GM21526 (cell line): ENCODE data around the gene GTF2H1.
"Not testable (repeated sequence)": the region's sequence is repeated elsewhere in the genome, so short reads cannot be mapped to it uniquely, and the experiment has no call there.

ENCODE experiments used
- ATAC-seq: cut with Tn5 transposase; IDR thresholded peaks from one replicate; pipeline ENCODE4 v1.9.1; 2021; ENCODE audit warnings: moderate library complexity; ENCODE audit not compliant: unreplicated experiment, low FRiP score

GTF2H1 gene

DNA sequence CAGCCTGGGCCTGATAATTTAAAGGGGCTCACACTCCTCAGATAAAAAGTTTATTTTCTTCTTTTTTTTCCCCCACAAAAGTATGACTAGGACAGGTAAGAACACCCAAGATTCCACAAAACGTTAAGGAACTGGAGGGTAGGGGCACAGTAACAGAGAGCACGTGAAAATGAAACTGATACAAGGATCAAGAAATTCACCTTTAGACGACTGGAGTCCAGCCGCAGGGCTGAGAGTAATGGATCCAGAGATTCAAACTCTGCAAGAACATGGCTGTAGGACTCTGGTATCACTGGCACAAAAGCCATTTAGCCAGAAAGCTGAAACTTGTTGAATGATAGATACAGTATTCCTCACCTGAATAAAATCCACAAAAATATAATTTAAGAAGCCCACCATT lies 4.8 kb upstream of the GTF2H1 start:
- no peak for ATAC-seq

DNA sequence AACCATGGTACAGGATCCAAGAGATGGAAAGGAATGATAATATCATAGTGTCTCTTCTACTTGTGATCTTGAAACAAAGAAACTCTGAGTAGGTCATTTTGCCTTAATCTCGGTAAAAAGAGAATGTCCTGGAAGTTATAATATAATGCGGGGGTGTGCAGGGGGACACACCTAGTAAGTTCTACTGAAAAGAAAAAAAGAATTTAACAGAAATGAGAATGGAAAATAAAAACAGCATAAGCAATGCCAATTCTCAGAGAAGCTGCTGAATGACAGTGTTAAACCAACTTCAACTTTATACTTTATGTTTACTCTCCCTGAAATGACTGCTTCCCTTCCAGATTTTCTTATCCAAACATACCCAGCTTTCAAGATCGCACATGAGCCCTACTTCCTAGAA lies 2.5 kb upstream of the GTF2H1 start:
- no peak for ATAC-seq

DNA sequence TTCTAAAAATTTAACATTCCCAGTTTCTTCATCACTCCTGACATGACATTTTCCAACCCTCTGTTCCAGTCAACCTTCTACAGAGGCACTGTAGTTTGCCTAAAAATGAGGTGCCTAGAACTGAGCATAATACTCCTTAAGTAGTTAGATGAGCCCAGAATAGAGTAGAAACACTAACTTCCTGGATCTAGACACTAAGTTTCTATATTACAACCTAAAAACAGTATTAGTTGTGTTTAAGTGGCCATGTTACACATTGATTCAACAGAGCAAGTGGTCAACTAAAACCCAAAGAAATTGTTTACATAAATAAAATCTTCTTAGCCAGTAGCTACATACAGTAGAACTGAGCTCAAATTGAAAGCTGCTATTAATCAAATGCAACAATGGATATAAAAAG lies 1.8 kb upstream of the GTF2H1 start:
- no peak for ATAC-seq

DNA sequence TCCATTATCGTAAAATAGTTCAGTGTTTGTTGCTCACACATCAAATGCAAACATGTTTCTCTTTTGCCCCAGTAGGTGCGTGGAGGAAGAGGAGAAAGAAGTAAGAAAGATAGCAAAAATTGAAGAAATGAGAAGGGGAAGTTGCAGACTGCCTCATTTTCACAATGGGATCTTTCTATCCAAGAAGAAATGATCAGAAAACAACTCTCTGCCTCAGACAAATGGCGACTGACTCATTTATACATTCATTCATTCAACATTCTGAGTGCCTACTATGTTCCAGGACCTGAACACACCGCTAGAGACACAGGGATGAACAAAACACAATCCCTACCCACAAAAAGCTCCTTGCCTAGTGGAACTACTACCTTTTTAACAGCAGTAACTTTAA lies 794 bp upstream of the GTF2H1 start:
- peak; percentile 16 for ATAC-seq

DNA sequence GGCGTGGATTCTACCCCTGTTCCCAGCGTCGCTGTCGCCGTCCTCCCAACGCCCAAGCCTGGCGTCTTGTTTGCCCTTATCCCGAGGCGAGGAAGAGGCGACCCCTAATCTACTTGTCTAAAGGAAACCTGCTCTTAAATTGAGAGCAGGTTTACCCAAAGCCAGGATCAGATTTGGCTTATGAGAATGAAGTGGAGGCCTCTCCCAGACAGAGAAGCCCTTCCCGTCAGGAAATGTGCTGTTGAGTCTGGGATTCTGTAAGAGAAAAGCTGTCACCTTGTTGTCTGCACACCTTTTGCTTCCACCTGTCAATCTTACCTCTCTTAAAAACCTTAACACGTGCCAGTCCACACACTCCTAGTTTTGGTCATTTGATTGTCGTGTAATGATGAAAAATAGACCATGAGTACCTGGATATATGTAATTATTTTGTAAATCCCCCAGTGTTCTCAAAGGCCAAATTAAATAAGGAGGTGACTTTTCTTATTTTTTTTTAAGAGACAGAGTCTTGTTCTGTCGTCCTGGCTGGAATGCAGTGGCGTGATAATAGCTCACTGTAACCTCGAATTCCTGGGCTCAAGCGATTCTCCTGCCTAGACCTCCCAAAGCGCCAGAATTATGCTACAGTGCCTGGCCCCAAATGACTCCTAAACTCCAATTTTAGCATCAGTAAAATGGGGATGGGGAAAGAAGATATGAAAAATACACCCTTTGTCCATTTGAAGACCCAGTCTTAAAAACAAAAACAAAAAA lies 627 bp downstream of the GTF2H1 start:
- no peak for ATAC-seq

DNA sequence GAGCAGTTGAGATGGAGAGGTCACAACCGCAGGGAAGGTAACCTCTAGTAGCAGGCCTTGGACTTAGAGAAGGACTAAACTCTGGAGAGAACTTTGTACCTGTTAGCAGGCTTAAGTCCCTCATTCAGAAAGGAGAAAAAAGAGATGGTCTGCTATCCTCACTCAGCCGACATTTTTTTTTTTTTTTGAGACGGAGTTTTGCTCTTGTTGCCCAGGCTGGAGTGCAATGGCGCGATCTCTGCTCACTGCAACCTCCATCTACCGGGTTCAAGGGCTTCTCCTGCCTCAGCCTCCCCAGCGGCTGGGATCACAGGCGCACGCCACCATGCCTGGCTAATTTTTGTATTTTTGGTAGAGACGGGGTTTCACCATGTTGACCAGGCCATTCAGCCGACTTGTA lies 1.5 kb downstream of the GTF2H1 start:
- not testable (repeated sequence) for ATAC-seq

DNA sequence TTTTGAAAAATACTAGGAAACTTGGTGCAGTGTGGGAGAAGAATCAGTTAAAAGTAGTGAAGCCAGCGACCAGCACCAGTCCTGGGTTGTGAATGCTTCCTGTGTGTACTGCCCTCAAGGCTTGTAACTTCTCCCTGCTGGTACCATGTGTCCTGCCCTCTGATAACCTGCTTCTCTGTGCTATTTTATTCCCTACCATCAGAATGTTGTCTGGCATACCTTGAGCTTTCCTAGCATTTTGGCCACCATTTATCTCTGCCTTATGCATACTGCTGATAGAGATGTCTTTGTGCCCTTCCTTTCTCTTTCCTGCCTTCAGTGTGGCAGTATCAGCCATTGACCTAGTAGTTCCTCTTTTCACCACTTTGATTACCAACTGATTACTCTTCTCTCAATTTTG lies 2.0 kb downstream of the GTF2H1 start:
- ATAC-seq = no peak

DNA sequence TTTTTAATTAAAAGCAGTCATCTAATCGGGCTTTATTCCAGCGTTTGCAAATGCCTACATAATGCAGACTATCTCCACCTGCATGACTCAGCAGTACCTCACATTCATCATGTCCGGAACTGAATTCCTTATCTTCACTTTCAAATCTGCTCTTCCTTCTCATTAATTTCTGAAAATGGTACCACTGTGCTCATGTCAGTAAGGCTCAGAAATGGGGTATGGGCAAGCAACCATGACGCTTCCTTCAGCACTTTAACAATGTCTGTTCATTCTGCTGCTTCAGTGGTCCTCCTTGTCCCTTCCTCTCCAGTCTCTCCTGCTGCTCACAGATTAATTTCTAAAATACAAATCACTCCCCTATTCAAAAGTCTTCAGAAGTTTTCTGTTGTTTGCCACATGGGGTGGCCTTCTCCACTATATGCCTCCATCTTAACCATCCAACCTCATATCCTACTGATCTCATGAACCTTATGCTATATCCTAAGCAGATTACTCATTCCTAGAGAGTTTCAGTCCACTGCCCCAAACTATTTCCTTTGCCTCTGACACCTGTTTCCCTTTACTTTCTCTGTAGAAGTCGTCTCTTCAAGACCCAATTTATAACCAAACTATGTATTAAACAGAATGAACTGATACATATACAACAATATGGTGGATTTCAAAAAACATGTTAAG lies 7.0 kb downstream of the GTF2H1 start:
- no peak for ATAC-seq

DNA sequence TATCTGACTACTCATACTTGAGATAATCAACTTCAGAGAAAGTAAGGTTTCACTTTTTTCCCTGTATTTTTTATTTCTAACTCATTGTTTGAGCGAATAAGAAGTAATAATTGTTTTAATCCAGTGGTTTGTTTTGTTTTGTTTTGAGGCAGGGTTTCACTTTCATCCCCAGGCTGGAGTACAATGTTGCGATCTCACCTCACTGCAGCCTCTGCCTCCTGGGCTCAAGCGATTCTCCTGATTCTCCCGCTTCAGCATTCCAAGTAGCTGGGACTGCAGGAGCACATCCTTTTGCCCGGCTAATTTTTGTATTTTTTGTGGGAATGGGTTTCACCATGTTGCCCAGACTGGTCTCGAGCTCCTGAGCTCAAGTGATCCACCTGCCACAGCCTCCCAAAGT lies 8.6 kb downstream of the GTF2H1 start:
- no peak for ATAC-seq

DNA sequence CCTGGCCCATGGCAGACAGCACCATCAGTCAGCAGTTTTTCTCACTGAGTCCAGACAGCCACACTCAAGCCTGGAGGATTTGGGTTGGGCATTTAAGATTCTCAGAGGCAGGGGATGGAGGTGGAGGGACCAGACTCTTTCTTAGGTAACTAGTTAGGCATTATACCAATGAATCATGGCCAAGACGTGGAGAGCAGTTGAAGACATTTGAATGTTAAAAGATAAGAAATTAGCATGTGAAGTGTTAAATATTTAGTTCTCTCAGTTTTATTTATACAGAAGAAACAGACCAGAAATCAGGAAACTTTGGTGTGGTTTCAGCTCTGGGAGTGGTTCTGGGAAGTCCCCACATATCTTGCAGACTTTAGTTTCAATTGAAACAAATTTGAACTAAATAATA lies 9.9 kb downstream of the GTF2H1 start:
- no peak for ATAC-seq

DNA sequence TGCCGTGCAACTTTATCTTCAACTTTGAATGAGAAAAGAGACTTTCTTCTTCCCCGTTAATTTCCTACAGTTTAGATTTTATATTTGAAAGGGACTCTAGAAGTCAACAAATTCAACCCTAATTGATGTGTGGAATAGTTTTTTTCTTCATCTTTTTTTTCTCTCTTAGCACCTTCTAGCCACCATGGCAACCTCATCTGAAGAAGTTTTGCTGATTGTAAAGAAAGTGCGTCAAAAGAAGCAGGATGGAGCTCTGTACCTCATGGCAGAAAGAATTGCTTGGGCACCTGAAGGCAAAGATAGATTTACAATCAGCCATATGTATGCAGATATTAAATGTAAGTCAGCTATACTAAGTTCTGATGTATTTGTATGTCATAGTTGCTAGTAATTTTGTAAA lies 10.5 kb downstream of the GTF2H1 start:
- ATAC-seq = no peak

DNA sequence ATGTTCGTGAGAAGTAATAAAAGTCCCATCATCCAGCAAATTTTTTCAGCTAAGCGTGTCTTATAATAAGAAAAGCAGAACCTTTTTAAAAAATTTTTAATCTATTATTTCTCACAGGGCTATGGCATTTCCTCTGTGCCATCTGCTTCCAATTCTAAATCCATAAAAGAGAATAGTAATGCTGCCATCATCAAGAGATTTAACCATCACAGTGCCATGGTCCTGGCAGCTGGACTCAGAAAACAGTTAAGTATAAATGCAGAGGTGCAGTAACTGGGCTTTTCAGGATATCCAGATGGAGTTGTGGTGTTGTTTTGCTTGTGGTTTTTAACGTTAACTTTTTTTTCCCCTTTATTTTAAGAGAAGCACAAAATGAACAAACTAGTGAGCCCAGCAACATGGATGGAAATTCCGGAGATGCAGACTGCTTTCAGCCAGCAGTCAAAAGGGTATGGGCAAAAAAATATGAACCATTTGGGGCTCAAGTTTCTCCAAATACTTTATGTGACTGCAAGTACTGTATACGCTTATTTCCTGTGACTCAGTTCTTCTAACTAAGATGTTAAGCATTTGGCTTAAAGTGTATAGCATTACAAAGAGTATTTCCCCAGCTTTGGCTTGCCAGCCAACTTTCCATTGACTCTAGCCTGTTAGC lies 25.2 kb downstream of the GTF2H1 start:
- no peak for ATAC-seq

DNA sequence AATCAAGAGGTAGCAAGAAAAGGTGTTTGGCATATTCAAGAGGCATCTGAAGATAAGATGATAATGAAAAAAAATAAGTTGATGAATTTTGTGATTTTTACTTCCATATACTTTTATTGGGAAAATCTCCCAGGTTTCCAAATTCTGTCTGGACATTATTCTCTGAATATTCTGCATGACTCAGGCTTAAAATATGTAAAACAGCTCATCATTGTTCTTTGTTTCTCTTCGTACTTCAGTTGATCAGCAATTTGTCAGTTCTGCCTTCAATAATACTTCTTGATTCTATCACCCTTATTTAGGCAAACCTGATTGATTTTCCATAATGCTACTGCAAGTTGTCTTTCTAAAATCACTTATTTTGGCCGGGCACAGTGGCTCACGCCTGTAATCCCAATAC lies 30.2 kb downstream of the GTF2H1 start:
- no peak for ATAC-seq

DNA sequence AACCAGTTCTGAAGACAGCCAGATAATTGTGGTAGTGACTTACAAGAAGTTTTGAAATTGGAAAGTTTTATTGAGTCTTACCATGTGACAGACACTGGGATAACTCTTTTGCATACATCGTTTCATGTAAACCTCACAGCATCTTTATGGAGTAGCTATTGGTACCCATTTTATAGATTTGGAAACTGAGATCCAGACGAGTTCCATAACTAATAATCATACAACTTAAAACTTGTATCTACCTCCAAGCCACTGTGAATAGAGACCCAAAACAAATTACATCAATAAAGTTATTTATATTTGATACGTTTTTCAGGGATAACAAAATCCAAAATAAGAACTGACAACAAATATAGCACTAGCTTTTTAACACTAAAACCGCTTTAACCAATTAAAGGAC lies 36.3 kb downstream of the GTF2H1 start:
- no peak for ATAC-seq

DNA sequence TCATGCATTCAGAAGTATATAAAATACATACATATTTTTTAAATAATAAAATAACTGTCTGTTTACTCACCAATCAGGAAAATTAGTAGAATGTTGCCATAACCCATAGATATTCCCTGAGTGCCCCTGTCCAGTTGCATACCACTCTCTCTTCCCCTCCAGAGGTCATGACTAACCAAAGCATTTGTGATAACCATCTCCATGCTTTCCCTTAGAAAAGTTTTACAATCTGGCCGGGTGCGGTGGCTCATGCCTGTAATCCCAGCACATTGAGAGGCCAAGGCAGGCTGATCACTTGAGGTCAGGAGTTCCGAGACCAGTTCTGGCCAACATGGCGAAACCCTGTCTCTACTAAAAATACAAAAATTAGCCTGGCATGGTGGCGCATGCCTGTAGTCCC lies 38.8 kb downstream of the GTF2H1 start:
- no peak for ATAC-seq

DNA sequence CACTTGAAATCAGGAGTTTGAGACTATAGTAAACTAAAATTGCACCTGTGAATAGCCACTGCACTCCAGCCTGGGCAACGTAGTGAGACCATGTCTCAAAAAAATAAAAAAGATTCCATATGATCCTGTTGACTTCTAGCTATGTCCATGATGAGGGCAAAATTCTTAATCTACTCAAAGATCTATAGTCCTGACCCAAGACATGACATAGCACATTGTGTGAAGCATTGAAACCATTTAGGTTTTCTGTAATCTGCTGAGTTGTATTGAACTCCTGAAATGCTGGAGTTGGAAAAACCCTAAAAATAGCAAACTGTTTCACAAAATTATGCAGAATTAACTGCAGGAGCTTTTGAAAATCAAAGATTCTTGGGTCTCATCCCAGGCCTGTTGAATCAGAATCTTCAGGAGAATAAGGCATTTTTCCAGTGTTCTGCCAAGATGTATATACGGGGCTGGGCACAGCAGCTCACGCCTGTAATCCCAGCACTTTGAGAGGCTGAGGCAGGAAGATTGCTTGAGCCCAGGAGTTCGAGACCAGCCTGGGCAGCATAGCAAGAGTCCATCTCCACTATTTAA lies 42.2 kb downstream of the GTF2H1 start:
- no peak for ATAC-seq

DNA sequence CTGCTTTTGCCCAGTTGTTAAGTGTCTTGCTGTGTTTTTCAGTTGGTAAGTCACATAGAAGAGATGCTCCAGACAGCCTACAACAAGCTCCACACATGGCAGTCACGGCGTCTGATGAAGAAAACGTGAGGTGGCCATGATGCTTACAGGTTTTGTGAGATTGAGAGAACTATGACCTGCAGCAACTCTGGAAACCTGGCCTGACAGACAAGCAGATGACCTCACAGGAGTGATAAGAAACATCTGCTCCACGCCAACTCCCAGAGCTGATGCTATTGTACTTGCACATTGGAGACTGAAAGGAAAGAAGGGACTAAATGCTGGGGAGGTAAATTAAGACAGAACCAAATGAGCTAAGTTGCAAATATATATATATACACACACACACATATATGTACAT lies 43.4 kb downstream of the GTF2H1 start:
- no peak for ATAC-seq

DNA sequence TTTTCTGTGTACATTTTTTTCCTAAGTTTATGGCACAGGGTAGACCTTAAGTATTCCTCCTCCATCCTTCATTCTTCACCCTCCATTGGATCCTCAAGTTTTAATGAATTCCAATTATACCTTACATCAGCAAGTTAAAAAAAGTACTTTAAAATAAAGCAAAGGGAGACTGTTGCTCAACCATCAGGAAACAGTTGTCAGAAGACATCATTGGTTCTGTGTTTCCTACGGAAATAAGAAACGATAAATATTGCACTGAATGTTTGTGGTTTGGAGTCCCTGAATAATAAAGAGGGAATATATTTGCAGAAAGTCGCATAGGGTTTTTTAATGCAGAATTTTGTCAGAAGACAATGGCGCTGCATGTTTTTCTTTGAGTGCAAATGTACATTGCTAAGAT lies 43.9 kb downstream of the GTF2H1 start:
- ATAC-seq = no peak

DNA sequence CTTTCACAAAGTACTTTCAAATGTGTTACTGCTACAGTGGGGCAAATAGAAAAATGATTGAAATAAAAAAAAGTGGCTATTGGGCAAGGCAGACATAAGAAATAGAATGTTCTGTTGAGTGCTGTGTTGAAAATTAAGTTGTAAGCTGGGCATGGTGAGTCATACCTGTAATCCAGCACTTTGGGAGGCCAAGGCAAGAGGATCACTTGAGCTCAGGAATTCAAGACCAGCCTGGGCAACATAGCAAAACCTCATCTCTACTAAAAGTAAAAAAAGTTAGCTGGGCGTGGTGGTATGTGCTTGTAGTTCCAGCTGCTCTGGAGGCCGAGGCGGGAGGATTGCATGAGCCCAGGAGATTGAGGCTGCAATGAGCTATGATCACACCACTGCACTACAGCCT lies 45.1 kb downstream of the GTF2H1 start:
- ATAC-seq = no peak

DNA sequence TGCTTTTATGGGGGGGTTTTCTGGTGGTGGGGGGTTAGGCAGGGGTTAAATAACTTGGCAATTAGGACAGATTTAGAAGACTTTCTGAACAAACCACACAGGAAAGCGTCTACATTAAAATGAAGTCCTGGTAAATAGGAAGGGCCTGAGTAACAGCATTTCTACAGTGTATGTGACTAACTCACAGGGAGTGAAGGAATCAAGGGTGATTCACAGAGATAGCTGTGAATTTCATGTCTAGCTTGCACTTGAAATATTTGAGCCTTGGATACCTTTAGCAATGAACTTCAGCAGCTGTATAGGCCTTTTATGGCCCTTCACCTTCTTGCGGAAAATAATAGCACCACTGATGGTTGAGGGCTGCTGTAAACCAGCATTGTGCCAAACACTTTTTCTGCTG lies 45.9 kb downstream of the GTF2H1 start:
- no peak for ATAC-seq

DNA sequence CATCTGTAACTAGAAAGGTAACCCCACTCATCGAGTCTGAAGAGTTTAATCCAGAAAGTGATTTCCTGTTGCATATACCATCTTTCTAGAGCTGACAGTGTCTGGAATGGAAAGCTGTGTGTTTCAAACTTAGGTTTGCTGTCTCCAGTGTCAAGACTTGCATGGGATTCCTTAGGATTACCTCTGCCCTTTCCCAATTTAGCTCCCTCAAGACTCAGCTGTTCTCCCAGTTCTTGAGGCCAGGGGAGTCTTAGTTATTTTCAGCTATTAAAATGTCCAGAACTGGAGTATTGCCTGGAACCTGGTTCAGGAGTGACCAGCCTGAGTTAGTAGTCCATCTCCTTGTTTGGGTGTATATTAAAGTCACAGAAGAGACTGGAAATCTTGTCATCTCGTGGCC lies 47.0 kb downstream of the GTF2H1 start:
- ATAC-seq = no peak

DNA sequence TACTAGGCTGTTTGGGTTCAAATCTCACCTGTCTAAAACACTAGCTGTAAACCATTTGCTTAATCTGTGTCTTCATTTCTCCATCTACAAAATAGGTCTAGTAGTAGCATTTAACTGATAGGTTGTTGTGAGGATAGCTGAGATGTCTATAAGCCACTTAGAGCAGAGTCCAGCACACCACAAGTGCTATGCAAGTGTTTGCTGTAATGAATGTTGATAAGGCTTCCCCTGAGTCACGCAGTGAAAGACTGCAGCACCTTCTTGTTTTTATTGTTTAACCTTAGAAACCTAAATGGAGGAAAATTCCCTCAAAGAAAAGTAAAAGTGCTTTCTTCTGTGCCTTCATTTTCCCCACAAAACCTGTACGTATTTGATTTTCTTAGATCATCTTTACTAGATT lies 48.9 kb downstream of the GTF2H1 start:
- no peak for ATAC-seq
